ENCODE measurements around the gene VHLL.

DNA sequence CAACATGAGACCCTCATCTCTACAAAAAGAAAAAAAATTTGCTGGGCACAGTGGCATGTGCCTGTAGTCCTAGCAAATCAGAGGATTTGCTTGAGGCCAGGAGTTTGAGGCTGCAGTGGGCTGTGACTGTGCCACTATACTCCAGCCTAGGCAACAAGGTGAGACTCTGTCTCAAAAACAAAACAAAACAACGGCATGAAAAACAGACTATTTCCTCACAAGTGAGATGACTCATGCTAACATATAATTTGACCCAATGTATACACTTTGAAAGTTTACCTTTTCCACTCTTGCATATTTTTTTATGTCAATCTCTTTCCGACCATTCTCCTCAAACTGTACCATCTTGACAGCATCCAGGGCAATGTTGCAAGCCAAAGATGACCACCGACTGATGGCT lies 21.5 kb upstream of the VHLL start:
- TF ChIP-seq YY1 (IDR thresholded peaks at IDR 0.05; ENCODE audit: insufficient read depth, insufficient read length) (no peak), ZNF274 (IDR thresholded peaks at IDR 0.05; ENCODE audit: low read depth, low read length) (no peak), SUZ12 (IDR thresholded peaks at IDR 0.05; ENCODE audit: extremely low read depth, insufficient read depth, insufficient read length) (no peak)
